Ovary (tissue), 9 donors: ENCODE results near the gene SORBS1. TPM values are rescaled to one million over a fixed set of nuclear protein-coding genes. Genes with fewer than 3 reads are reported as not detected.

Source experiments
- DNase-seq, 5 donors: peaks; one replicate each; pipeline ENCODE4 v3.0.0-alpha.2; 2019 to 2020
- H3K27ac ChIP-seq, 2 donors: fragments of 200-600 bp; one replicate each; pipeline versions ENCODE4 v1.5.1 to v1.8.0; 2019 to 2022
- H3K27me3 ChIP-seq: fragments of 200-600 bp; one replicate; pipeline ENCODE4 v1.8.0; 2022
- H3K36me3 ChIP-seq: fragments of 200-600 bp; sonication (generic); one replicate; pipeline ENCODE4 v1.5.1; 2019
- H3K4me1 ChIP-seq: one replicate; pipeline ENCODE4 v1.8.1; 2013; ENCODE audit warnings: mild to moderate bottlenecking, moderate library complexity; ENCODE audit not compliant: insufficient read depth
- H3K4me3 ChIP-seq: fragments of 200-600 bp; sonication (generic); one replicate; pipeline ENCODE4 v1.5.1; 2017
- H3K9me3 ChIP-seq, 2 donors: fragments of 200-600 bp in 1 of 2; sonication (generic) in 1 of 2; one replicate each; pipeline versions ENCODE4 v1.5.1 to v1.8.1; 2013 to 2019; ENCODE audit warnings: mild to moderate bottlenecking in 1 of 2, moderate library complexity in 1 of 2
- CTCF ChIP-seq, 3 donors: fragments of 450-650 bp in 2 of 3; fragments of 200-600 bp in 1 of 3; IDR thresholded peaks; one replicate each; pipeline versions ENCODE4 v1.5.1 to v1.8.0; 2016 to 2022; ENCODE audit warnings: antibody characterized with exemption in 3 of 3, mild to moderate bottlenecking in 1 of 3
- EP300 ChIP-seq: sonication (generic); formaldehyde crosslinking; IDR thresholded peaks from one replicate; pipeline ENCODE4 v1.6.1; 2017; ENCODE audit warnings: antibody characterized with exemption
- POLR2A ChIP-seq: fragments of 450-650 bp; IDR thresholded peaks from one replicate; pipeline ENCODE4 v1.6.1; 2017; ENCODE audit warnings: antibody characterized with exemption, mild to moderate bottlenecking, moderate library complexity
- WGBS, 3 donors: extraction: QIAGEN DNeasy Blood & Tissue Kit in 1 of 3; methylation state at CpG; one replicate each; pipeline versions ENCODE4 v1.1.5 to v1.1.7; 2013 to 2017; 5-methylcytosine and 5-hydroxymethylcytosine counted together
- intact Hi-C, 4 donors: fragments of 100-400 bp; cut with DNase I; formaldehyde crosslinking; loops; one replicate each; pipeline versions ENCODE4 v1.11.0 to v1.15.1; 2022 to 2023
- polyA plus RNA-seq, 2 donors: library from polyadenylated mRNA; stranded (reverse); fragments of 200-250 nt in 1 of 2; fragments of 350-450 nt in 1 of 2; fragmentation: Illumina TruSeq in 1 of 2; extraction: RNeasy Lipid Tissue Mini Kit (QIAGEN cat#74804) in 1 of 2; gene quantifications; one replicate each; pipeline ENCODE4 v1.2.3, GENCODE V29; 2013 to 2014
- total RNA-seq, 7 donors: library from RNA; depleted of rRNA in 2 of 7; stranded (reverse); fragments of >200 nt in 2 of 7; fragmentation: NEBNext Ultra II Directional in 3 of 7; extraction: Animal tissue kit (Norgen Biotek cat#: 25700) in 3 of 7; gene quantifications; one replicate each; pipeline versions ENCODE4 v1.1.0 to v1.2.4, GENCODE V29; 2016 to 2023
- donor health status: DM: no; HTN: no; CAD: no; lungs with moderate emphysema.
- donor health status: DM: no; HTN: no; CAD: no.
- donor health status: Bipolar disorder and iron deficiency.
- donor health status: DM: yes; HTN: yes; CAD: no.
- donor health status: DM: no; HTN: no; CAD: no.
- donor health status: DM: yes; HTN: yes; CAD: no.

Gene SORBS1
- total and polyA plus RNA-seq, 9 donors = 10.7 to 156 (median 20.0) TPM

- no peak for DNase-seq
- Histone ChIP-seq H3K27me3 (no peaks in the 10 kb centered on the region), H3K4me3 (no peak overlapping the region), H3K27ac (no peak overlapping the region), H3K9me3 (no peaks in the 10 kb centered on the region), H3K36me3 (no peaks in the 10 kb centered on the region), H3K4me1 (no peaks in the 10 kb centered on the region)
- TF ChIP-seq POLR2A (no peak), CTCF (IDR thresholded peaks at IDR 0.05) (no peak), EP300 (no peak)
- intact Hi-C loops = no loop called here
- WGBS, 3 donors = 81 to 95% (median 94%) methylated on average over 6 of the region's 6 CpGs
Observed at GRCh38 chr10:95343573-95343972, 217.6 kb downstream of the SORBS1 start.

- WGBS, 3 donors = 36 to 49% (median 45%) methylated on average over 3 of the region's 3 CpGs
- no peak overlapping the region for H3K4me3 ChIP-seq
- no peaks in the 10 kb centered on the region for H3K27me3 ChIP-seq
- H3K4me1 ChIP-seq = no peaks in the 10 kb centered on the region
- H3K9me3 ChIP-seq = no peaks in the 10 kb centered on the region
- TF ChIP-seq POLR2A (no peak), EP300 (no peak), CTCF (IDR thresholded peaks at IDR 0.05) (no peak)
- intact Hi-C loops = no loop called here
- no peak for DNase-seq
- H3K36me3 ChIP-seq = no peaks in the 10 kb centered on the region
- H3K27ac ChIP-seq = no peak overlapping the region
Observed at GRCh38 chr10:95341716-95342130, 219.4 kb downstream of the SORBS1 start.

- no peaks in the 10 kb centered on the region for H3K9me3 ChIP-seq
- no peaks in the 10 kb centered on the region for H3K27me3 ChIP-seq
- H3K4me1 ChIP-seq = no peaks in the 10 kb centered on the region
- TF ChIP-seq EP300 (no peak), POLR2A (no peak), CTCF (IDR thresholded peaks at IDR 0.05) (no peak)
- DNase-seq = no peak
- H3K27ac ChIP-seq = no peak overlapping the region
- H3K36me3 ChIP-seq = no peaks in the 10 kb centered on the region
- H3K4me3 ChIP-seq = no peak overlapping the region
- intact Hi-C loops = no loop called here
- 96 to 100% (median 98%) methylated on average over 1 of the region's 1 CpG for WGBS, 3 donors
Observed at GRCh38 chr10:95339863-95340262, 221.3 kb downstream of the SORBS1 start.

- Histone ChIP-seq H3K4me1 (no peaks in the 10 kb centered on the region), H3K27ac (no peak overlapping the region), H3K9me3 (no peaks in the 10 kb centered on the region), H3K27me3 (no peaks in the 10 kb centered on the region), H3K4me3 (no peak overlapping the region), H3K36me3 (no peaks in the 10 kb centered on the region)
- 93% methylated on average over 10 of the region's 10 CpGs for WGBS, 3 donors
- TF ChIP-seq CTCF (IDR thresholded peaks at IDR 0.05) (no peak), EP300 (no peak)
- intact Hi-C loops = no loop called here
- no peak for DNase-seq
Observed at GRCh38 chr10:95337423-95338160, 223.6 kb downstream of the SORBS1 start.
